Upper lobe of right lung (tissue), 1 donor: ENCODE data around the gene SH3D21. TPM values are rescaled to one million over a fixed set of nuclear protein-coding genes. Genes with fewer than 3 reads are reported as not detected.
A peak's percentile ranks its signal among the peaks of the same experiment; 100 is the strongest.

Source experiments
- ATAC-seq: fragments of 200-7000 bp; cut with Tn5 transposase; one replicate; pipeline ENCODE4 v1.9.1; 2020; ENCODE audit warnings: mild to moderate bottlenecking, moderate library complexity
- DNase-seq: peaks from one replicate; pipeline ENCODE4 v3.0.0-alpha.2; 2020
- H3K27ac ChIP-seq: fragments of 200-600 bp; one replicate; pipeline ENCODE4 v1.8.0; 2022
- H3K27me3 ChIP-seq: fragments of 200-600 bp; one replicate; pipeline ENCODE4 v1.8.0; 2022; ENCODE audit warnings: mild to moderate bottlenecking
- H3K36me3 ChIP-seq: fragments of 200-600 bp; one replicate; pipeline ENCODE4 v1.8.0; 2022
- H3K4me1 ChIP-seq: fragments of 200-600 bp; one replicate; pipeline ENCODE4 v1.8.0; 2022
- H3K4me3 ChIP-seq: fragments of 200-600 bp; one replicate; pipeline ENCODE4 v1.8.0; 2022; ENCODE audit warnings: mild to moderate bottlenecking
- H3K9me3 ChIP-seq: fragments of 200-600 bp; one replicate; pipeline ENCODE4 v1.8.0; 2022
- intact Hi-C: fragments of 100-400 bp; cut with DNase I; formaldehyde crosslinking; loops from one replicate; pipeline ENCODE4 v1.11.0; 2022
- total RNA-seq: library from RNA; stranded (reverse); fragmentation: NEBNext Ultra II Directional; extraction: Animal tissue kit (Norgen Biotek cat#: 25700); gene quantifications from one replicate; pipeline ENCODE4 v1.2.1, GENCODE V29; 2021
- TF ChIP-seq, protein P1 (sequence below): fragments of 200-600 bp; IDR thresholded peaks from one replicate; pipeline ENCODE4 v1.8.0; 2022; ENCODE audit warnings: antibody characterized with exemption
- donor health status: DM: no; HTN: yes; CAD: no; lungs with severe emphysema.

The SH3D21 gene
- total RNA-seq, 1 donor from 2014 or later: 10.2 TPM

DNA sequence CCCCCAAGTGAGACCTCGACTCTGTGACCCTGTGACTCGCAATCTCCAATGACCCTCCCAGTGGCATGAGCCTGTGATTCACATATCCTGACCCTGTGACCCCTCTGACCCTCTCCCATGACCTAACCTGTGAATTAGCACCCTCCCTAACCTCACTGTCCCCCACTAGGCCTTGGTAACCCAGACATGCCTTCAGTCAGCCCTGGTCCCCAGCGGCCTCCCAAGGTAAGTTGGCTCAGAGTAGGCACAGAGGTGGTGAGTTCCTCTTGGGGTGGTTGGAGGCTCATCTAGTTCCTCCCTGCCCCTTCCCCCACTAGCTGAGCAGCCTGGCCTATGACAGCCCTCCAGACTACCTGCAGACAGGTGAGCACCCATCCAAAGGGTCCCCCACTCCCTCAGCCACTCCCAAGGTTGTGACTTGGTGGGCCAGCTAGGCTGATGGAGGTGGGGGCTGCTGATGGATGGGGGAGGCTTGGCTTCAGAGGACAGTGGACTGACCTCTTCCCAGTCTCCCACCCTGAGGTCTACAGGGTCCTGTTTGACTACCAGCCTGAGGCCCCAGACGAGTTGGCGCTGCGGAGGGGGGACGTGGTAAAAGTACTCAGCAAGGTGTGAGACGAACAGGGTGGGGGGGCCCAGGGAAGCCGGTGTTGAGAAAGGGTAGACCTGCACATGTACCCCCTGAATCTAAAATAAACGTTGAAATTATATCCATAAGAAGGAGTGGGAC is 1.6 kb downstream of the SH3D21 start:
- H3K27ac ChIP-seq: no peak overlapping the region
- H3K4me1 ChIP-seq: peaks cover 17% of the 10 kb centered on the region
- TF ChIP-seq, protein P1, sequence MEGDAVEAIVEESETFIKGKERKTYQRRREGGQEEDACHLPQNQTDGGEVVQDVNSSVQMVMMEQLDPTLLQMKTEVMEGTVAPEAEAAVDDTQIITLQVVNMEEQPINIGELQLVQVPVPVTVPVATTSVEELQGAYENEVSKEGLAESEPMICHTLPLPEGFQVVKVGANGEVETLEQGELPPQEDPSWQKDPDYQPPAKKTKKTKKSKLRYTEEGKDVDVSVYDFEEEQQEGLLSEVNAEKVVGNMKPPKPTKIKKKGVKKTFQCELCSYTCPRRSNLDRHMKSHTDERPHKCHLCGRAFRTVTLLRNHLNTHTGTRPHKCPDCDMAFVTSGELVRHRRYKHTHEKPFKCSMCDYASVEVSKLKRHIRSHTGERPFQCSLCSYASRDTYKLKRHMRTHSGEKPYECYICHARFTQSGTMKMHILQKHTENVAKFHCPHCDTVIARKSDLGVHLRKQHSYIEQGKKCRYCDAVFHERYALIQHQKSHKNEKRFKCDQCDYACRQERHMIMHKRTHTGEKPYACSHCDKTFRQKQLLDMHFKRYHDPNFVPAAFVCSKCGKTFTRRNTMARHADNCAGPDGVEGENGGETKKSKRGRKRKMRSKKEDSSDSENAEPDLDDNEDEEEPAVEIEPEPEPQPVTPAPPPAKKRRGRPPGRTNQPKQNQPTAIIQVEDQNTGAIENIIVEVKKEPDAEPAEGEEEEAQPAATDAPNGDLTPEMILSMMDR: no peak
- no peaks in the 10 kb centered on the region for H3K9me3 ChIP-seq
- ATAC-seq (no peak), DNase-seq (peak; percentile 63)
- peak overlapping the region; percentile 70 for H3K4me3 ChIP-seq
- peaks cover 20% of the 10 kb centered on the region for H3K36me3 ChIP-seq
- intact Hi-C loops: no loop called here
- H3K27me3 ChIP-seq: no peaks in the 10 kb centered on the region

DNA sequence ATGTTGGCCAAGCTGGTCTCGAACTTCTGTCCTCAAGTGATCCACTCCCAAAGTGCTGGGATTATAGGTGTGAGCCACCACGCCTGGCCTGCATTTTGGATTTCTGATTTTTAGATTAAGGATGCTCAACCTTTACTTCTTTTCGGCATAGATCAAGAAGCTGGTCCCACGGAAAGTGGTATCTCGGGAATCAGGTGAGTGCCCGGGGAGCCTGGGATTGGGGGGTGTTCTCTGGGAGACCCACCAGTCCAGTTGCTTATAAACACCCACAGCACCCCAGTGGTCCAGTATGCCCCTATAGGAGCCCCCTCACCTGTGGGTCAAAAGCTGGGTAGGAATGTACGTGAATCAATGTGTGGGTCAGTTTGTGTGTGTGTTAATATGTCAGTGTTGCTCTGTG is 3.2 kb downstream of the SH3D21 start:
- H3K36me3 ChIP-seq: peaks cover 5% of the 10 kb centered on the region
- intact Hi-C loops: no loop called here
- peaks cover 17% of the 10 kb centered on the region for H3K4me1 ChIP-seq
- TF ChIP-seq, protein P1: no peak
- ATAC-seq (no peak), DNase-seq (no peak)
- no peak overlapping the region for H3K27ac ChIP-seq
- no peaks in the 10 kb centered on the region for H3K27me3 ChIP-seq
- H3K9me3 ChIP-seq: no peaks in the 10 kb centered on the region
- H3K4me3 ChIP-seq: no peak overlapping the region

DNA sequence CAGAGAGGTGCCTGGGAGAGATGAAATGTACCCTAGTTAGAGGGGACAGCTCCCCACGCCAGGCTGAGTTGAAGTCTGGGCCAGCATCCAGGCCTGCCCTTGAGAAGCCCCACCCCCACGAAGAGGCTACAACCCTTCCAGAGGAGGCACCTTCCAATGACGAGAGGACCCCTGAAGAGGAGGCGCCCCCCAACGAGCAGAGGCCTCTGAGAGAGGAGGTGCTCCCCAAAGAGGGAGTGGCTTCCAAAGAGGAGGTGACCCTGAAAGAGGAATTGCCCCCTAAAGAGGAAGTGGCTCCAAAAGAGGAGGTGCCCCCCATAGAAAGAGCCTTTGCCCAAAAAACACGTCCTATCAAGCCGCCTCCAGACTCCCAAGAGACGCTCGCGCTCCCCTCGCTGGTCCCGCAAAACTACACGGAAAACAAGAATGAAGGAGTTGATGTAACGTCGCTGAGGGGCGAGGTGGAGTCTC is 14.2 kb downstream of the SH3D21 start:
- intact Hi-C loops: no loop called here
- no peak for ATAC-seq
- Histone ChIP-seq H3K4me3 (peak overlapping the region; percentile 78), H3K27ac (peak overlapping the region; percentile 75), H3K27me3 (no peaks in the 10 kb centered on the region), H3K9me3 (no peaks in the 10 kb centered on the region), H3K4me1 (peaks cover 31% of the 10 kb centered on the region), H3K36me3 (no peaks in the 10 kb centered on the region)
- no peak for DNase-seq
- TF ChIP-seq, protein P1: no peak

DNA sequence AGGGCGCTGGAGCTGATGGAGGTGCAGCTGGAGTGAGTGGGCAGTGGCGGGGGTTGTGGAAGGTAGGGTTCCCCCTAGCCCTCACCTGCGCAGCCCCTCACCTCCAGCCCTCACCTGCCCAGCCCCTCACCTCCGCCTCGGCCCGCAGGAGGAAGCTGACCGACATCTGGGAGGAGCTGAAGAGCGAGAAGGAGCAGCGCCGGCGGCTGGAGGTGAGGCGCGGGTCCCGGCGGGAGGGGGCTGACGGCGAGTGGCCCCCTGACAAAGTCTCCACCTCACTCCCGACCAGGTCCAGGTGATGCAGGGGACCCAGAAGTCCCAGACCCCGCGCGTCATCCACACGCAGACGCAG is 14.6 kb downstream of the SH3D21 start:
- intact Hi-C loops: no loop called here
- H3K9me3 ChIP-seq: no peaks in the 10 kb centered on the region
- ATAC-seq (no peak), DNase-seq (no peak)
- peaks cover 31% of the 10 kb centered on the region for H3K4me1 ChIP-seq
- H3K36me3 ChIP-seq: no peaks in the 10 kb centered on the region
- TF ChIP-seq, protein P1: no peak
- H3K4me3 ChIP-seq: peak overlapping the region; percentile 78
- H3K27me3 ChIP-seq: no peaks in the 10 kb centered on the region
- H3K27ac ChIP-seq: peak overlapping the region; percentile 75

DNA sequence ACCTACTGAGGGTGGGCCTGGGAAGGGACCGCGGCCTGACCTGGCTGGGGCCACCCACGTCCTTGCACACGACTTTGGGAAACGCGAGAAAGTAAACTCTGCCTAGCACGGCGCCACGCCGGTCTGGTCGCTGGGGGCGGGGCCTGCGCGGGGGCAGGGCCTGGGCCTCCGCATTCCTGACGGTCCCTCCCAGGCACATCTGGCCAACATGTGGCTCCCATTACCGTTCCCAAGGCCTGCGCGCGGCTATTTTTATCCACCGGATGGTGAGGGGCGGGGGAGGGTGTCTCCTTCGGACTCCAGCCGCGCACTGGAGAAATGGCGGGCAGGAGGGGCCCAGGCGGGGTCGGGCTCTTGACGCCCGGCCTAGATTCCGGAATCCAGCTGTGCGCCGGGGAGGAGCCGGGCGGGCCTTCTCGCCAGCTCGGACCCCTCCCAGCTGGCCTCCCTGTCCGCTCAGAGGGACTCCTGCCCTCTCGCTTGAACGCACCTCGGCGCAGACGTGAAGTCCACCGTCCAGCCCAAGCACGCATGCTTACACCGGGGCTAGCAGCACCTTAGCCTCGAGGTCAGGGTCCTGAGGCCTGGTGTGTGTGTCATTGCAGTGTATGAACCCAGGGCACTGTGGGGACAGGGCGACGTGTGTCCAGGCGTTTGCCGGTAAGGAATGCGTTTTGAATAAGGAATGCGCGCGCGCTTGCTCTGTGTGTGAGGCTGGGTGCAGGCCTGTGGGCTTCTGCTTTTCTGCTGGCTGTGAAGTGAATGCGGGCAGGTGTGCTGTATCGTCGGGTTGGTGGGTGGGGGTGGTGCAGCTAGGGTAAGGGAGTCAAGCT is 15.2 kb downstream of the SH3D21 start:
- no peaks in the 10 kb centered on the region for H3K27me3 ChIP-seq
- peak; percentile 81 for DNase-seq
- peak overlapping the region; percentile 75 for H3K27ac ChIP-seq
- no peaks in the 10 kb centered on the region for H3K9me3 ChIP-seq
- peaks cover 31% of the 10 kb centered on the region for H3K4me1 ChIP-seq
- H3K36me3 ChIP-seq: no peaks in the 10 kb centered on the region
- peak; percentile 71 for ATAC-seq
- intact Hi-C loops: no loop called here
- TF ChIP-seq, protein P1: no peak
- peak overlapping the region; percentile 78 for H3K4me3 ChIP-seq
